ENCODE results near the gene PTBP1. TPM values are rescaled to one million over a fixed set of nuclear protein-coding genes. Genes with fewer than 3 reads are reported as not detected.
"Not testable (repeated sequence)": the region's sequence is repeated elsewhere in the genome, so short reads cannot be mapped to it uniquely, and the experiment has no call there.

PTBP1 gene
- total RNA-seq, 1 donor from 2014 or later, result 124 TPM

GRCh38 chr19:810077-810855 lies 13.0 kb downstream of the PTBP1 start:
- no peak for DNase-seq (ENCODE audit: low read depth in 2 of 2)

- no peak for DNase-seq (ENCODE audit: low read depth in 2 of 2)
Measured at GRCh38 chr19:810883-811489, 13.7 kb downstream of the PTBP1 start.

- DNase-seq (ENCODE audit: low read depth in 2 of 2), result no peak
Measured at GRCh38 chr19:811506-812048, 14.3 kb downstream of the PTBP1 start.

GRCh38 chr19:812049-812746 lies 14.9 kb downstream of the PTBP1 start:
- no peak for DNase-seq (ENCODE audit: low read depth in 2 of 2)

GRCh38 chr19:812747-813218 lies 15.5 kb downstream of the PTBP1 start:
- DNase-seq (ENCODE audit: low read depth in 2 of 2), result no peak

- no peak for DNase-seq (ENCODE audit: low read depth in 2 of 2)
Measured at GRCh38 chr19:813219-814151, 16.2 kb downstream of the PTBP1 start.

GRCh38 chr19:814152-815078 lies 17.2 kb downstream of the PTBP1 start:
- DNase-seq (ENCODE audit: low read depth in 2 of 2), result no peak

GRCh38 chr19:815079-815774 lies 18.0 kb downstream of the PTBP1 start:
- no peak for DNase-seq (ENCODE audit: low read depth in 2 of 2)

- DNase-seq (ENCODE audit: low read depth in 2 of 2), result no peak
Measured at GRCh38 chr19:815775-816499, 18.7 kb downstream of the PTBP1 start.

GRCh38 chr19:816500-816857 lies 19.2 kb downstream of the PTBP1 start:
- no peak for DNase-seq (ENCODE audit: low read depth in 2 of 2)

GRCh38 chr19:820212-820611 lies 23.0 kb downstream of the PTBP1 start:
- not testable (repeated sequence) for DNase-seq (ENCODE audit: low read depth in 2 of 2)

- no peak for DNase-seq (ENCODE audit: low read depth in 2 of 2)
Measured at GRCh38 chr19:821231-821824, 24.1 kb downstream of the PTBP1 start.

GRCh38 chr19:821825-822503 lies 24.7 kb downstream of the PTBP1 start, which contains the start of gene PLPPR3:
Gene PLPPR3, minus strand, starts transcription at chr19:821955. Its CDS starts 396 bp downstream, at chr19:821559.
- DNase-seq (ENCODE audit: low read depth in 2 of 2), result no peak

- no peak for DNase-seq (ENCODE audit: low read depth in 2 of 2)
Measured at GRCh38 chr19:823565-824121, 26.4 kb downstream of the PTBP1 start.

GRCh38 chr19:824885-825284 lies 27.6 kb downstream of the PTBP1 start:
- DNase-seq (ENCODE audit: low read depth in 2 of 2), result no peak

- no peak for DNase-seq (ENCODE audit: low read depth in 2 of 2)
Measured at GRCh38 chr19:825897-826644, 28.8 kb downstream of the PTBP1 start.

GRCh38 chr19:827314-827709 lies 30.1 kb downstream of the PTBP1 start:
- DNase-seq (ENCODE audit: low read depth in 2 of 2), result no peak
